ENCODE measurements around the gene RPGRIP1L. TPM values are rescaled to one million over a fixed set of nuclear protein-coding genes. Genes with fewer than 3 reads are reported as not detected.

RPGRIP1L gene
- total and polyA plus RNA-seq, 9 of the 15 experiments (the other 6 are each of a cell fraction or from before 2014, with no cell fraction given): 3.2 to 7.7 (median 5.8) TPM

DNA sequence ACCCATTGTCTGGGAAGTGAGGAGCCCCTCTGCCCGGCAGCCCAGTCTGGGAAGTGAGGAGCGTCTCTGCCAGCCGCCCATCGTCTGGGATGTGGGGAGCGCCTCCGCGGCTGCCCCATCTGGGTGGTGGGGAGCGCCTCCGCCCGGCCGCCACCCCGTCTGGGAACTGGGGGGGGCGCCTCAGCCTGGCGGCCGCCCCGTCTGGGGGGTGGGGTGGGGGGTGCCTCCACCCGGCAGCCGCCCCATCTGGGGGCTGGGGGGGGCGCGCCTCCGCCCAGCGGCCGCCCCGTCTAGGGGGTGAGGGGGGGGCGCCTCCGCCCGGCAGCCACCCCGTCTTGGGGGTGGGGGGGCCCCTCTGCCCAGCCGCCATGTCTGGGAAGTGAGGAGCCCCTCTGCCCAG, 78.4 kb downstream of the RPGRIP1L start (continued):
- TF ChIP-seq, protein P1, sequence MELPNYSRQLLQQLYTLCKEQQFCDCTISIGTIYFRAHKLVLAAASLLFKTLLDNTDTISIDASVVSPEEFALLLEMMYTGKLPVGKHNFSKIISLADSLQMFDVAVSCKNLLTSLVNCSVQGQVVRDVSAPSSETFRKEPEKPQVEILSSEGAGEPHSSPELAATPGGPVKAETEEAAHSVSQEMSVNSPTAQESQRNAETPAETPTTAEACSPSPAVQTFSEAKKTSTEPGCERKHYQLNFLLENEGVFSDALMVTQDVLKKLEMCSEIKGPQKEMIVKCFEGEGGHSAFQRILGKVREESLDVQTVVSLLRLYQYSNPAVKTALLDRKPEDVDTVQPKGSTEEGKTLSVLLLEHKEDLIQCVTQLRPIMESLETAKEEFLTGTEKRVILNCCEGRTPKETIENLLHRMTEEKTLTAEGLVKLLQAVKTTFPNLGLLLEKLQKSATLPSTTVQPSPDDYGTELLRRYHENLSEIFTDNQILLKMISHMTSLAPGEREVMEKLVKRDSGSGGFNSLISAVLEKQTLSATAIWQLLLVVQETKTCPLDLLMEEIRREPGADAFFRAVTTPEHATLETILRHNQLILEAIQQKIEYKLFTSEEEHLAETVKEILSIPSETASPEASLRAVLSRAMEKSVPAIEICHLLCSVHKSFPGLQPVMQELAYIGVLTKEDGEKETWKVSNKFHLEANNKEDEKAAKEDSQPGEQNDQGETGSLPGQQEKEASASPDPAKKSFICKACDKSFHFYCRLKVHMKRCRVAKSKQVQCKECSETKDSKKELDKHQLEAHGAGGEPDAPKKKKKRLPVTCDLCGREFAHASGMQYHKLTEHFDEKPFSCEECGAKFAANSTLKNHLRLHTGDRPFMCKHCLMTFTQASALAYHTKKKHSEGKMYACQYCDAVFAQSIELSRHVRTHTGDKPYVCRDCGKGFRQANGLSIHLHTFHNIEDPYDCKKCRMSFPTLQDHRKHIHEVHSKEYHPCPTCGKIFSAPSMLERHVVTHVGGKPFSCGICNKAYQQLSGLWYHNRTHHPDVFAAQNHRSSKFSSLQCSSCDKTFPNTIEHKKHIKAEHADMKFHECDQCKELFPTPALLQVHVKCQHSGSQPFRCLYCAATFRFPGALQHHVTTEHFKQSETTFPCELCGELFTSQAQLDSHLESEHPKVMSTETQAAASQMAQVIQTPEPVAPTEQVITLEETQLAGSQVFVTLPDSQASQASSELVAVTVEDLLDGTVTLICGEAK (IDR thresholded peaks at IDR 0.05): no peak
- TF ChIP-seq, protein P1 (CRISPR knock-in tag; IDR thresholded peaks at IDR 0.05): no peak
- no peak for TF ChIP-seq ZNF444 (CRISPR knock-in tag; IDR thresholded peaks at IDR 0.05)
- TF ChIP-seq POLR2AphosphoS5 (IDR thresholded peaks at IDR 0.05; ENCODE audit: control insufficient read depth, insufficient read depth, low read depth, low read length): no peak
- no peak for TF ChIP-seq ZNF668 (CRISPR knock-in tag; IDR thresholded peaks at IDR 0.05)
- no peak for TF ChIP-seq POU5F1 (IDR thresholded peaks at IDR 0.05; ENCODE audit: borderline replicate concordance, low read depth, low read length, partially characterized antibody)
- no peak for TF ChIP-seq ZBTB7A (IDR thresholded peaks at IDR 0.05; ENCODE audit: borderline replicate concordance, control insufficient read depth, low read depth, low read length)
- no peak for TF ChIP-seq SRSF3 (IDR thresholded peaks at IDR 0.05; ENCODE audit: insufficient read depth, low read length)
- TF ChIP-seq, protein P2, sequence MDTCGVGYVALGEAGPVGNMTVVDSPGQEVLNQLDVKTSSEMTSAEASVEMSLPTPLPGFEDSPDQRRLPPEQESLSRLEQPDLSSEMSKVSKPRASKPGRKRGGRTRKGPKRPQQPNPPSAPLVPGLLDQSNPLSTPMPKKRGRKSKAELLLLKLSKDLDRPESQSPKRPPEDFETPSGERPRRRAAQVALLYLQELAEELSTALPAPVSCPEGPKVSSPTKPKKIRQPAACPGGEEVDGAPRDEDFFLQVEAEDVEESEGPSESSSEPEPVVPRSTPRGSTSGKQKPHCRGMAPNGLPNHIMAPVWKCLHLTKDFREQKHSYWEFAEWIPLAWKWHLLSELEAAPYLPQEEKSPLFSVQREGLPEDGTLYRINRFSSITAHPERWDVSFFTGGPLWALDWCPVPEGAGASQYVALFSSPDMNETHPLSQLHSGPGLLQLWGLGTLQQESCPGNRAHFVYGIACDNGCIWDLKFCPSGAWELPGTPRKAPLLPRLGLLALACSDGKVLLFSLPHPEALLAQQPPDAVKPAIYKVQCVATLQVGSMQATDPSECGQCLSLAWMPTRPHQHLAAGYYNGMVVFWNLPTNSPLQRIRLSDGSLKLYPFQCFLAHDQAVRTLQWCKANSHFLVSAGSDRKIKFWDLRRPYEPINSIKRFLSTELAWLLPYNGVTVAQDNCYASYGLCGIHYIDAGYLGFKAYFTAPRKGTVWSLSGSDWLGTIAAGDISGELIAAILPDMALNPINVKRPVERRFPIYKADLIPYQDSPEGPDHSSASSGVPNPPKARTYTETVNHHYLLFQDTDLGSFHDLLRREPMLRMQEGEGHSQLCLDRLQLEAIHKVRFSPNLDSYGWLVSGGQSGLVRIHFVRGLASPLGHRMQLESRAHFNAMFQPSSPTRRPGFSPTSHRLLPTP (IDR thresholded peaks at IDR 0.05; ENCODE audit: borderline replicate concordance, extremely low read depth, insufficient read length): no peak
- no peak for TF ChIP-seq ZNF253 (CRISPR knock-in tag; conservative IDR thresholded peaks at IDR 0.05)
- TF ChIP-seq, protein P3, sequence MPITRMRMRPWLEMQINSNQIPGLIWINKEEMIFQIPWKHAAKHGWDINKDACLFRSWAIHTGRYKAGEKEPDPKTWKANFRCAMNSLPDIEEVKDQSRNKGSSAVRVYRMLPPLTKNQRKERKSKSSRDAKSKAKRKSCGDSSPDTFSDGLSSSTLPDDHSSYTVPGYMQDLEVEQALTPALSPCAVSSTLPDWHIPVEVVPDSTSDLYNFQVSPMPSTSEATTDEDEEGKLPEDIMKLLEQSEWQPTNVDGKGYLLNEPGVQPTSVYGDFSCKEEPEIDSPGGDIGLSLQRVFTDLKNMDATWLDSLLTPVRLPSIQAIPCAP (CRISPR knock-in tag; IDR thresholded peaks at IDR 0.05; ENCODE audit: borderline replicate concordance): no peak
- TF ChIP-seq ZNF384 (IDR thresholded peaks at IDR 0.05; ENCODE audit: low read depth, low read length): no peak
- TF ChIP-seq, protein P4, sequence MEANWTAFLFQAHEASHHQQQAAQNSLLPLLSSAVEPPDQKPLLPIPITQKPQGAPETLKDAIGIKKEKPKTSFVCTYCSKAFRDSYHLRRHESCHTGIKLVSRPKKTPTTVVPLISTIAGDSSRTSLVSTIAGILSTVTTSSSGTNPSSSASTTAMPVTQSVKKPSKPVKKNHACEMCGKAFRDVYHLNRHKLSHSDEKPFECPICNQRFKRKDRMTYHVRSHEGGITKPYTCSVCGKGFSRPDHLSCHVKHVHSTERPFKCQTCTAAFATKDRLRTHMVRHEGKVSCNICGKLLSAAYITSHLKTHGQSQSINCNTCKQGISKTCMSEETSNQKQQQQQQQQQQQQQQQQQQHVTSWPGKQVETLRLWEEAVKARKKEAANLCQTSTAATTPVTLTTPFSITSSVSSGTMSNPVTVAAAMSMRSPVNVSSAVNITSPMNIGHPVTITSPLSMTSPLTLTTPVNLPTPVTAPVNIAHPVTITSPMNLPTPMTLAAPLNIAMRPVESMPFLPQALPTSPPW (CRISPR knock-in tag; IDR thresholded peaks at IDR 0.05): no peak
